Measurements from ENCODE around the gene FGB.

FGB gene

GRCh38 chr4:154606728-154607723 is 44.2 kb downstream of the FGB start:
- no peak for TF ChIP-seq CTCF (IDR thresholded peaks at IDR 0.05; ENCODE audit: insufficient read depth, low read depth, low read length, missing control alignments)
- no peak for DNase-seq (ENCODE audit: low read depth)
- H3K4me3 ChIP-seq (ENCODE audit: low read depth, low read length): no peak overlapping the region

- H3K4me3 ChIP-seq (ENCODE audit: low read depth, low read length): no peak overlapping the region
- TF ChIP-seq CTCF (IDR thresholded peaks at IDR 0.05; ENCODE audit: insufficient read depth, low read depth, low read length, missing control alignments): no peak
- no peak for DNase-seq (ENCODE audit: low read depth)
Observed at GRCh38 chr4:154608361-154609252, 45.8 kb downstream of the FGB start.

- no peak for DNase-seq (ENCODE audit: low read depth)
- H3K4me3 ChIP-seq (ENCODE audit: low read depth, low read length): no peak overlapping the region
- no peak for TF ChIP-seq CTCF (IDR thresholded peaks at IDR 0.05; ENCODE audit: insufficient read depth, low read depth, low read length, missing control alignments)
Observed at GRCh38 chr4:154609532-154609931, 46.7 kb downstream of the FGB start.

DNA sequence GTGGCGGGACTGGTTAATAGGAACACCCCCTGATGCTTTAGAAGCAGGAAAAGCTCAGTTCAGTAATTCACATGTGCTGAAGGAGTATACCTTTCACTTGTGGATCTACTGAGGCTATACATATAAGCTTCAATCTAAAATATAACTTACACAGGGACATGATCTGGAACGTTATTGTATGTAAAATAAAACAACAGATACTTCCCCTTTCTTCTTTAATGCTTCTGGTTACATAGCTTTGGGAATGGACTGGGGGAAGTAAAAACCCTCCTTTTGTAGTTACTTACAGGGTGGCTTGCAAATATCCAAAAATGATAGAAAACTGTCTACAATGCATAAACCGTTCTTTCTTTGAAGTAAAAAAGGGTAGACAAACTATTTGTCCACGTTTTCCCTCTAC is 47.8 kb downstream of the FGB start:
- no peak for DNase-seq (ENCODE audit: low read depth)

GRCh38 chr4:154611833-154612232 is 49.0 kb downstream of the FGB start:
- H3K4me3 ChIP-seq (ENCODE audit: low read depth, low read length): no peak overlapping the region
- DNase-seq (ENCODE audit: low read depth): no peak
- TF ChIP-seq CTCF (IDR thresholded peaks at IDR 0.05; ENCODE audit: insufficient read depth, low read depth, low read length, missing control alignments): no peak

More for the DNA sequence above, 47.8 kb downstream of the FGB start:
- H3K4me3 ChIP-seq (ENCODE audit: low read depth, low read length): no peak overlapping the region
- no peak for TF ChIP-seq CTCF (IDR thresholded peaks at IDR 0.05; ENCODE audit: insufficient read depth, low read depth, low read length, missing control alignments)

DNA sequence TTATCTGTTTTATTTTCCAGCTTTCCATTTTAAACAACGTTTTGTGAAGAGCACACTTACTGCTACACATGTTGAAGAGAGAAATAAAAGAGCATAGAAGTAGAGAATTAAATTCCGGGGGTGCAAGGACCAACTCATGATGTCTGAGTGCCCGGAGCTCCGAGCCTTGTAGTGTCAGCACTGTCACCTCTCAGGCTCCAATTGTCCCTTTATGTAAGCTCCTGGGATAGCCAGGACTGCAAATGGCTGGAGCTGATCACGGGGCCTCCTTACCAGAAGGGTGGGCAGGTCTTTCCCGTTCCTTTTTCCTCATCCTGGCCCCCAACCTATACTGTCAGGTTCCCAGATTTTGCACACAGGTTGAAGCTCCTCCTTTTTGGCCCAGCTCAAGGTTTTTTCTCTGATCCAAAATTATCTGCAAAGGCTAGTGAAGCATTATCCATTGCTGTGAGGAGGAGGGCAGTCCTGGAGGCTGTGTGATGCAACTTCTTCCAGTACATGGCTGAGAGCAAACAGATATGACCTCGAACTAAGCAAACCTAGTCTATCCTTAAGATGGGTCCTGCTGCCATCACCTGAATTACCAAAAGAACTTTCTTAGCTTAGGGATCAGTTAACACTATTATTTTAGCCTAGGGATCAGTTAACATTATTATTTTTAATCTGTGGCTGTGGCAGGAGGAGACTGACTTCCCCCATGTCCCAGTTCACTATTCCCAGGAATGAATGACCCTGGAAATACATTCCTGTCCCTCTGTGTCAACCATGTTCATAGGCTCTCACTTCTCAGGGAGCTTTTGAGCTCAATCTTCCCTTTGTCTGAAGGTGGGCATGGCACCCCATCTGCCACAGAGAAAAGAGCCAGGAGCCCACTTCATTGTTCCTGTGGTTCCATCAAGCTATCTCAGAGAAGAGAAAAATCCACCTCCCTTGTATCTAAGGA is 49.9 kb downstream of the FGB start, which contains the start of gene FGG:
FGG (minus strand) TSS at position 185 of the 943 bp plus-strand sequence; CDS start at position 138, 47 bp downstream.
- no peak for DNase-seq (ENCODE audit: low read depth)
- H3K4me3 ChIP-seq (ENCODE audit: low read depth, low read length): no peak within 1 kb of the TSS
- TF ChIP-seq CTCF (IDR thresholded peaks at IDR 0.05; ENCODE audit: insufficient read depth, low read depth, low read length, missing control alignments): no peak

All from GM12865 (cell line).